Stimulated activated CD4-positive, alpha-beta T cell treated with anti-CD3 and anti-CD28 coated beads, TNF-alpha, amount 100 ng/mL, for 48 hours (primary cell): ENCODE measurements around the gene SPRYD3.
A peak's percentile ranks its signal among the peaks of the same experiment; 100 is the strongest.
"Not testable (repeated sequence)": the region's sequence is repeated elsewhere in the genome, so short reads cannot be mapped to it uniquely, and the experiment has no call there.

Source experiments
- DNase-seq, 3 donors: peaks; one replicate each; pipeline ENCODE4 v3.0.0-alpha.2; 2020; ENCODE audit warnings: low read depth in 3 of 3

Gene SPRYD3

GRCh38 chr12:53079226-53080117 lies at the start of gene SPRYD3:
TSS of gene SPRYD3 (minus strand) at chr12:53079390. CDS start at chr12:53079333, 57 bp downstream.
- DNase-seq = peak; percentile 89 to 96 (median 93)

GRCh38 chr12:53127169-53127568 lies 48.0 kb upstream of the SPRYD3 start:
- no peak for DNase-seq

- no peak for DNase-seq
These were observed 45.1 kb upstream of the SPRYD3 start for GRCh38 chr12:53124352-53124723.

GRCh38 chr12:53123578-53124351 lies 44.6 kb upstream of the SPRYD3 start:
- DNase-seq = no peak

- no peak for DNase-seq
These were observed 43.8 kb upstream of the SPRYD3 start for GRCh38 chr12:53122961-53123468.

- no peak for DNase-seq
These were observed 41.7 kb upstream of the SPRYD3 start for GRCh38 chr12:53120685-53121525.

- no peak for DNase-seq
These were observed 39.6 kb upstream of the SPRYD3 start for GRCh38 chr12:53118751-53119300.

- DNase-seq = no peak
These were observed 36.9 kb upstream of the SPRYD3 start for GRCh38 chr12:53115891-53116648.

- DNase-seq = no peak
These were observed 36.1 kb upstream of the SPRYD3 start for GRCh38 chr12:53115112-53115890.

- no peak for DNase-seq
These were observed 34.8 kb upstream of the SPRYD3 start for GRCh38 chr12:53113951-53114350.

- DNase-seq = no peak
These were observed 34.0 kb upstream of the SPRYD3 start for GRCh38 chr12:53113136-53113705.

GRCh38 chr12:53112431-53112830 lies 33.2 kb upstream of the SPRYD3 start:
- DNase-seq = not testable (repeated sequence)

GRCh38 chr12:53107122-53107521 lies 27.9 kb upstream of the SPRYD3 start:
- DNase-seq = no peak

GRCh38 chr12:53105712-53106439 lies 26.7 kb upstream of the SPRYD3 start:
- no peak for DNase-seq

GRCh38 chr12:53105256-53105655 lies 26.1 kb upstream of the SPRYD3 start:
- no peak for DNase-seq

GRCh38 chr12:53103860-53104305 lies 24.7 kb upstream of the SPRYD3 start:
- no peak for DNase-seq

- peak in 1 of 3 donors; percentile 48 for DNase-seq
These were observed 24.0 kb upstream of the SPRYD3 start, which contains the start of gene SOAT2 for GRCh38 chr12:53102883-53103807. TSS of gene SOAT2 (plus strand) at chr12:53103486. CDS start at chr12:53103578, 92 bp downstream.
